ENCODE results near the gene YTHDF2. TPM values are rescaled to one million over a fixed set of nuclear protein-coding genes. Genes with fewer than 3 reads are reported as not detected.

YTHDF2 gene
- total and polyA plus RNA-seq, 9 of the 15 experiments (the other 6 are each of a cell fraction or from before 2014, with no cell fraction given), result 41.0 to 111 (median 83.3) TPM

GRCh38 chr1:28790377-28791035 lies 53.8 kb downstream of the YTHDF2 start (continued):
- TF ChIP-seq CHAMP1 (IDR thresholded peaks at IDR 0.05) (no peak), TRIM28 (IDR thresholded peaks at IDR 0.05) (no peak), E2F3 (CRISPR knock-in tag; IDR thresholded peaks at IDR 0.05) (no peak), ARNT (IDR thresholded peaks at IDR 0.05) (no peak), ZNF224 (CRISPR knock-in tag; IDR thresholded peaks at IDR 0.05) (no peak), ZNF324 (CRISPR knock-in tag; IDR thresholded peaks at IDR 0.05) (0 out of 2 replicates have a peak, but pooled peaks have one; percentile 19), ZNF408 (CRISPR knock-in tag; IDR thresholded peaks at IDR 0.05; ENCODE audit: low read depth) (no peak), ZBTB5 (IDR thresholded peaks at IDR 0.05) (no peak), ZNF174 (CRISPR knock-in tag; IDR thresholded peaks at IDR 0.05) (no peak), MGA (IDR thresholded peaks at IDR 0.05) (peak; percentile 86)
- TF ChIP-seq, protein P1, sequence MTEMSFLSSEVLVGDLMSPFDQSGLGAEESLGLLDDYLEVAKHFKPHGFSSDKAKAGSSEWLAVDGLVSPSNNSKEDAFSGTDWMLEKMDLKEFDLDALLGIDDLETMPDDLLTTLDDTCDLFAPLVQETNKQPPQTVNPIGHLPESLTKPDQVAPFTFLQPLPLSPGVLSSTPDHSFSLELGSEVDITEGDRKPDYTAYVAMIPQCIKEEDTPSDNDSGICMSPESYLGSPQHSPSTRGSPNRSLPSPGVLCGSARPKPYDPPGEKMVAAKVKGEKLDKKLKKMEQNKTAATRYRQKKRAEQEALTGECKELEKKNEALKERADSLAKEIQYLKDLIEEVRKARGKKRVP (CRISPR knock-in tag; IDR thresholded peaks at IDR 0.05), result 0 out of 2 replicates have a peak, but pooled peaks have one; percentile 20
